ENCODE results near the gene KRTAP5-7.

The KRTAP5-7 gene

DNA sequence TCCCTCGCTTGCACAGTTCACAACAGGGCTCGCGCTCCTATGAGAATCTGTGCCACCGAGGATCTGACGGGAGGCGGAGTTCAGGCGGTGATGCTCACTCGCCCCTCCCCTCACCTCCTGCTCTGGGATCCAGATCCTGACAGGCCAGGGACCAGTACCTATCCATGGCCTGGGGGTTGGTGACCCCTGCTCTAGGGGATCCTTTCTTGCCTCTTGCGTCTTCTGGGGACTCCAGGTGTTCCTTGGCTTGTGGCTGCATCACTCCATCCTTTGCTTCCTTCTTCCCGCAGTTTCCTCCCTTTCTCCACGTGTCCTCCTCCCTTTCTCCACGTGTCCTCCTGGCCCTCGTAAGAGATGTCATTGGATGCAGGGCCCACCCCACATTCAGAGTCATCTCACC lies 30.6 kb upstream of the KRTAP5-7 start:
- H3K36me3 ChIP-seq (ENCODE audit: insufficient read depth, low read length): peaks cover 80% of the 10 kb centered on the region
- no peaks in the 10 kb centered on the region for H4K20me1 ChIP-seq (ENCODE audit: insufficient read depth, low read length)
- H3K27ac ChIP-seq (ENCODE audit: low read length): no peak overlapping the region
- no peaks in the 10 kb centered on the region for H3K9me3 ChIP-seq (ENCODE audit: insufficient read depth, low read length, severe bottlenecking)
- DNase-seq: no peak
- no peak overlapping the region for H3K4me2 ChIP-seq (ENCODE audit: insufficient read depth, low read length)
- H3K9ac ChIP-seq (ENCODE audit: low read depth, low read length): no peak overlapping the region
- H3K4me3 ChIP-seq (ENCODE audit: low read depth in 1 of 2, low read length in 2 of 2): no peak overlapping the region
- no peaks in the 10 kb centered on the region for H3K79me2 ChIP-seq (ENCODE audit: insufficient read depth, low read length)
- TF ChIP-seq EZH2 (IDR thresholded peaks at IDR 0.05; ENCODE audit: borderline replicate concordance, low read depth, low read length, severe bottlenecking): no peak
- TF ChIP-seq, protein P1, sequence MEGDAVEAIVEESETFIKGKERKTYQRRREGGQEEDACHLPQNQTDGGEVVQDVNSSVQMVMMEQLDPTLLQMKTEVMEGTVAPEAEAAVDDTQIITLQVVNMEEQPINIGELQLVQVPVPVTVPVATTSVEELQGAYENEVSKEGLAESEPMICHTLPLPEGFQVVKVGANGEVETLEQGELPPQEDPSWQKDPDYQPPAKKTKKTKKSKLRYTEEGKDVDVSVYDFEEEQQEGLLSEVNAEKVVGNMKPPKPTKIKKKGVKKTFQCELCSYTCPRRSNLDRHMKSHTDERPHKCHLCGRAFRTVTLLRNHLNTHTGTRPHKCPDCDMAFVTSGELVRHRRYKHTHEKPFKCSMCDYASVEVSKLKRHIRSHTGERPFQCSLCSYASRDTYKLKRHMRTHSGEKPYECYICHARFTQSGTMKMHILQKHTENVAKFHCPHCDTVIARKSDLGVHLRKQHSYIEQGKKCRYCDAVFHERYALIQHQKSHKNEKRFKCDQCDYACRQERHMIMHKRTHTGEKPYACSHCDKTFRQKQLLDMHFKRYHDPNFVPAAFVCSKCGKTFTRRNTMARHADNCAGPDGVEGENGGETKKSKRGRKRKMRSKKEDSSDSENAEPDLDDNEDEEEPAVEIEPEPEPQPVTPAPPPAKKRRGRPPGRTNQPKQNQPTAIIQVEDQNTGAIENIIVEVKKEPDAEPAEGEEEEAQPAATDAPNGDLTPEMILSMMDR (IDR thresholded peaks at IDR 0.05; ENCODE audit: borderline replicate concordance, extremely low read depth, low read length, poor library complexity, severe bottlenecking): no peak
- no peaks in the 10 kb centered on the region for H3K27me3 ChIP-seq (ENCODE audit: insufficient read depth, low read length, poor library complexity)
- ATAC-seq (ENCODE audit: insufficient read depth, low read depth): no peak
- no peak overlapping the region for H2AFZ ChIP-seq (ENCODE audit: low read depth, low read length)
- H3K4me1 ChIP-seq (ENCODE audit: insufficient read depth, low read length): no peaks in the 10 kb centered on the region; the same call in 1 of the 2 replicates

DNA sequence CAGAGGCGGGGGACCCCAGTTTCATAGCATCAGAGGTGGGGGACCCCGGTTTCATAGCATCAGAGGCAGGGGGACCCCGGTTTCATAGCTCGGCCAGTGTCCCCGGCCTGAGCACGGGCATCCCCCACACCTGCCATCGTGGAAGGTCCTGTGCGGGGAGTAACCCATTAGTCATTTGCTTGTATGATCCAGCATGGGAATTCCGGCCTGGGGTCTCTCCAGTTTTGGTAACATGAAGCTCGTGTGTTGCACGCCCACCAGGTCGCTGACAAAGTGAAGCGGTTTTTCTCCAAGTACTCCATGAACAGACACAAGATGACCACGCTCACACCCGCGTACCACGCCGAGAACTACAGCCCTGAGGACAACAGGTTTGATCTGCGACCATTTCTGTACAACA lies 29.0 kb upstream of the KRTAP5-7 start:
- no peak overlapping the region for H2AFZ ChIP-seq (ENCODE audit: low read depth, low read length)
- TF ChIP-seq, protein P1 (IDR thresholded peaks at IDR 0.05; ENCODE audit: borderline replicate concordance, extremely low read depth, low read length, poor library complexity, severe bottlenecking): no peak
- no peak for TF ChIP-seq EZH2 (IDR thresholded peaks at IDR 0.05; ENCODE audit: borderline replicate concordance, low read depth, low read length, severe bottlenecking)
- ATAC-seq (ENCODE audit: insufficient read depth, low read depth) (no peak), DNase-seq (no peak)
- no peaks in the 10 kb centered on the region; the same call in 1 of the 2 replicates for H3K4me1 ChIP-seq (ENCODE audit: insufficient read depth, low read length)
- H4K20me1 ChIP-seq (ENCODE audit: insufficient read depth, low read length): no peaks in the 10 kb centered on the region
- H3K4me3 ChIP-seq (ENCODE audit: low read depth in 1 of 2, low read length in 2 of 2): no peak overlapping the region
- no peaks in the 10 kb centered on the region for H3K27me3 ChIP-seq (ENCODE audit: insufficient read depth, low read length, poor library complexity)
- no peaks in the 10 kb centered on the region for H3K9me3 ChIP-seq (ENCODE audit: insufficient read depth, low read length, severe bottlenecking)
- H3K9ac ChIP-seq (ENCODE audit: low read depth, low read length): no peak overlapping the region
- H3K79me2 ChIP-seq (ENCODE audit: insufficient read depth, low read length): no peaks in the 10 kb centered on the region
- no peak overlapping the region for H3K4me2 ChIP-seq (ENCODE audit: insufficient read depth, low read length)
- H3K27ac ChIP-seq (ENCODE audit: low read length): no peak overlapping the region
- peaks cover 79% of the 10 kb centered on the region for H3K36me3 ChIP-seq (ENCODE audit: insufficient read depth, low read length)

DNA sequence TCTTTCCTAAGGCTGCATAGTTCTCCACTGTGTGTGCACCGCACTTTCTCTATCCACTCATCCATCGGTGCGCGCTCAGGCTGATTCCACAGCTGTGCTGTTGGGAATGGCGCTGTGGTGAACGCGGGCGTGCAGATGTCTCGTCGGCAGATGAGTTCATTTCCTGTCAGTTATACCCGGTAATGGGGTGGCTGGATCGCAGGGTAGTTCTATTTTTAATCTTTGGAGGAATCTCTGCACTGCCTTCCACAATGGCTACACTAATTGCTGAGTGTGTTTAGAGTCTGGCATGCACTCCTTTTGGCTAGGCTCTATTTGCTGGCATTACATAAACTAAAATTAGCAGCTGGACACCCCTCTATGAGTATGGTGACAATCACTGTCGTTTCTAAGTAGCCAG lies 27.9 kb upstream of the KRTAP5-7 start:
- H3K9ac ChIP-seq (ENCODE audit: low read depth, low read length): no peak overlapping the region
- ATAC-seq (ENCODE audit: insufficient read depth, low read depth) (peak; percentile 40; the same call in 1 of the 3 replicates), DNase-seq (peak; percentile 27)
- H3K27me3 ChIP-seq (ENCODE audit: insufficient read depth, low read length, poor library complexity): no peaks in the 10 kb centered on the region
- H3K4me3 ChIP-seq (ENCODE audit: low read depth in 1 of 2, low read length in 2 of 2): no peak overlapping the region
- no peak overlapping the region for H3K4me2 ChIP-seq (ENCODE audit: insufficient read depth, low read length)
- no peaks in the 10 kb centered on the region; the same call in 1 of the 2 replicates for H3K4me1 ChIP-seq (ENCODE audit: insufficient read depth, low read length)
- H3K27ac ChIP-seq (ENCODE audit: low read length): peak overlapping the region; percentile 46
- no peak overlapping the region for H2AFZ ChIP-seq (ENCODE audit: low read depth, low read length)
- H3K79me2 ChIP-seq (ENCODE audit: insufficient read depth, low read length): no peaks in the 10 kb centered on the region
- TF ChIP-seq, protein P1 (IDR thresholded peaks at IDR 0.05; ENCODE audit: borderline replicate concordance, extremely low read depth, low read length, poor library complexity, severe bottlenecking): no peak
- no peak for TF ChIP-seq EZH2 (IDR thresholded peaks at IDR 0.05; ENCODE audit: borderline replicate concordance, low read depth, low read length, severe bottlenecking)
- no peaks in the 10 kb centered on the region for H4K20me1 ChIP-seq (ENCODE audit: insufficient read depth, low read length)
- H3K36me3 ChIP-seq (ENCODE audit: insufficient read depth, low read length): peaks cover 77% of the 10 kb centered on the region
- H3K9me3 ChIP-seq (ENCODE audit: insufficient read depth, low read length, severe bottlenecking): no peaks in the 10 kb centered on the region

DNA sequence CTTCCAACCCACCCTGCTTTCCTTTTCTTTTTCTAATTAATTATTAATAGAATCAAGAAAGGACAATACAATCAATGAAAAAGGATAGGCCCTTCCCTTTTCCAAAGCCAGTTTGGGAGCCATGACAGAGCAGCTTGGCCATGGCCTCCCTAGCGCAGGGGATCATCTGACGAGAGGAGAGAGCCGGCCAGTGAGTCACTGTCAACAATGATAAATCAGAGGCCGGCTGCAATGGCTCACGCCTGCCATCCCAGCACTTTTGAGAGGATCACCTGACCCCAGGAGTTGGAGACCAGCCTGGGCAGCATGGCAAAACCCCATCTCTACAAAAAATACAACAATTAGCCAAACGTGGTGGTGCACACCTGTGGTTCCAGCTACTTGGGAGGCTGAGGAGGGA lies 27.5 kb upstream of the KRTAP5-7 start:
- DNase-seq (peak; percentile 0), ATAC-seq (ENCODE audit: insufficient read depth, low read depth) (no peak)
- no peak for TF ChIP-seq EZH2 (IDR thresholded peaks at IDR 0.05; ENCODE audit: borderline replicate concordance, low read depth, low read length, severe bottlenecking)
- Histone ChIP-seq H2AFZ (ENCODE audit: low read depth, low read length) (no peak overlapping the region), H4K20me1 (ENCODE audit: insufficient read depth, low read length) (no peaks in the 10 kb centered on the region), H3K9ac (ENCODE audit: low read depth, low read length) (no peak overlapping the region), H3K4me2 (ENCODE audit: insufficient read depth, low read length) (no peak overlapping the region), H3K36me3 (ENCODE audit: insufficient read depth, low read length) (peaks cover 75% of the 10 kb centered on the region), H3K27ac (ENCODE audit: low read length) (no peak overlapping the region), H3K4me3 (ENCODE audit: low read depth in 1 of 2, low read length in 2 of 2) (no peak overlapping the region), H3K9me3 (ENCODE audit: insufficient read depth, low read length, severe bottlenecking) (no peaks in the 10 kb centered on the region), H3K27me3 (ENCODE audit: insufficient read depth, low read length, poor library complexity) (no peaks in the 10 kb centered on the region), H3K4me1 (ENCODE audit: insufficient read depth, low read length) (no peaks in the 10 kb centered on the region; the same call in 1 of the 2 replicates), H3K79me2 (ENCODE audit: insufficient read depth, low read length) (no peaks in the 10 kb centered on the region)

All from DND-41 (cell line).